ENCODE measurements around the gene ZNF750.

- TF ChIP-seq, protein P1, sequence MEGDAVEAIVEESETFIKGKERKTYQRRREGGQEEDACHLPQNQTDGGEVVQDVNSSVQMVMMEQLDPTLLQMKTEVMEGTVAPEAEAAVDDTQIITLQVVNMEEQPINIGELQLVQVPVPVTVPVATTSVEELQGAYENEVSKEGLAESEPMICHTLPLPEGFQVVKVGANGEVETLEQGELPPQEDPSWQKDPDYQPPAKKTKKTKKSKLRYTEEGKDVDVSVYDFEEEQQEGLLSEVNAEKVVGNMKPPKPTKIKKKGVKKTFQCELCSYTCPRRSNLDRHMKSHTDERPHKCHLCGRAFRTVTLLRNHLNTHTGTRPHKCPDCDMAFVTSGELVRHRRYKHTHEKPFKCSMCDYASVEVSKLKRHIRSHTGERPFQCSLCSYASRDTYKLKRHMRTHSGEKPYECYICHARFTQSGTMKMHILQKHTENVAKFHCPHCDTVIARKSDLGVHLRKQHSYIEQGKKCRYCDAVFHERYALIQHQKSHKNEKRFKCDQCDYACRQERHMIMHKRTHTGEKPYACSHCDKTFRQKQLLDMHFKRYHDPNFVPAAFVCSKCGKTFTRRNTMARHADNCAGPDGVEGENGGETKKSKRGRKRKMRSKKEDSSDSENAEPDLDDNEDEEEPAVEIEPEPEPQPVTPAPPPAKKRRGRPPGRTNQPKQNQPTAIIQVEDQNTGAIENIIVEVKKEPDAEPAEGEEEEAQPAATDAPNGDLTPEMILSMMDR (IDR thresholded peaks at IDR 0.05): no peak
- TF ChIP-seq POLR2A (IDR thresholded peaks at IDR 0.05): no peak
Measured at GRCh38 chr17:82835122-82835521, 4.7 kb downstream of the ZNF750 start.
